Stimulated activated CD4-positive, alpha-beta T cell treated with anti-CD3 and anti-CD28 coated beads, Interleukin-1b, Interleukin-23, amount 100 ng/mL, for 1 hour (primary cell): ENCODE data around the gene KLC1.

ENCODE experiments used
- DNase-seq, 2 donors: peaks; one replicate each; pipeline ENCODE4 v3.0.0-alpha.2; 2020; ENCODE audit warnings: low read depth in 2 of 2

Gene KLC1

DNA sequence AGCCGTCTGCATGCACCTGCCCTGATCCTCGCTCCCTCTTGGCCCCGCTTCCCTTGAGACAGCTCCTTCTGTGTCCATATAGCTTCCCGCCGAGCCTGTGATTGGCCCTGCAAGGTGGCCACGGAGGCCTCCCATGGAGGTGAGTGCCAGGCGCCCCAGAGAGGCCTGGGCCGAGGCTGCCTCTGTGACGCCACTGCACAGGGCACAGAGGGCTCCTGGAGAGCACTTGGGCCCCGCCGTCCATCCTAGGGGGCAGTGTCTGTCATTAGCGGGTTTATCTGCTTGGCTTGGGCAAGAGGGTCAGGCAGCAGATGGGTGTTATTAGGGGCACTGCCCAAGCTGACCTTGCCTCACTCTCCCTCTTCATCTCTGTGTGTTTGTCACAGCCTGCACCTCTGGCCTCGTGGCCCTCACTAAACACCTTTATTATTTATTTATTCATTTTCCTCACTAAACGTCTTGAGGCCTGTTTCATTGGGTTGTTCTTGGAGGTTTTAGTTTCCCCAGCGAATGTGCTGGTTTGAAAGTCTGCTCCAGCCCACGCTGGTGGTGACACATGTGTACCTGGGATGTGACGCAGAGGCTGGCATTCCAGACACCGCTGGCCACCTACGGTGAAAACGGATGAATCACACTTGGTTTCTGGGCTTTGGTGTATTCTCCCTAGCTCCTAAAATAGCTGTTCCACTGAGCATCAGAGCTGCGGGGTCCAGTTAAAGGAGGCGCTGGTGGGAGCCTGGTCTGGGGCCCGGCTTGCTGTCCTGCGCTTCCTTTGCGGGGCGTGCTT is 92.5 kb downstream of the KLC1 start:
- no peak for DNase-seq

DNA sequence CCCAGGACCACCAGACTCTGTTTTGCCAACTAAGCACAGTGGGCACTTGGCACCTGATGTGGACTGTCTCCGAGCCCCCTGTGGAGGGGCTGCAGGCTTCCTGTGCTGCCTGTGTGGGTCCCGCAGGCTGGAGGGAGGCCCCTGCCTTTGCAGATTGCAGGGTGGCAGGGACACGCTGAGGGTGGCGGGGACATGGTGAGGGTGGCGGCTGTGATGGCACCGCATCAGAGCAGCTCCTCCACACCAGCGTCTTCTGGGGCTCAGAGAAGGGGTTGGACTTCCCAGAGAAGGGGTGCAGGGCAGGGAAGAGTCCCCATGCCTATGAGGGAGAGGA is 94.7 kb downstream of the KLC1 start:
- no peak for DNase-seq

DNA sequence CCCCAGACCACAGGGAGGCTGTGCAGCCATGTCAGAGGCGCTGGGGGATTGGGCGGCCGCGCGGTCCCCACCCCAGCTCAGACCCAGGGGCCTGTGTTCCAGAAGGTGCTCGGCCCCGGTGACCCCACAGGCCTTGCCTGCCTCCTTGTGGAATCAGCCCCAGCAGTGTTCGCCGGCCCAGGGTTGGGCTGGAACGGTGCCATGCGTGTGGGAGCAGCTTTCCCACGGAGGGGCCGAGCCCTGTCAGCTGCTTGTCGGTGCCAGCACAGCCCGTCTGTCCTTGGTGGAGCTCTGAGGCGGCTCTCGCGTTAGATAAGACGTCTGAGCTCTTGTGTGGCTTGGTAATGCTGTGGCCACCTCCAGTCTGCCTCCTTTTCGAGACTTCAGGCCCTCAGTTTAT is 95.1 kb downstream of the KLC1 start:
- no peak for DNase-seq

DNA sequence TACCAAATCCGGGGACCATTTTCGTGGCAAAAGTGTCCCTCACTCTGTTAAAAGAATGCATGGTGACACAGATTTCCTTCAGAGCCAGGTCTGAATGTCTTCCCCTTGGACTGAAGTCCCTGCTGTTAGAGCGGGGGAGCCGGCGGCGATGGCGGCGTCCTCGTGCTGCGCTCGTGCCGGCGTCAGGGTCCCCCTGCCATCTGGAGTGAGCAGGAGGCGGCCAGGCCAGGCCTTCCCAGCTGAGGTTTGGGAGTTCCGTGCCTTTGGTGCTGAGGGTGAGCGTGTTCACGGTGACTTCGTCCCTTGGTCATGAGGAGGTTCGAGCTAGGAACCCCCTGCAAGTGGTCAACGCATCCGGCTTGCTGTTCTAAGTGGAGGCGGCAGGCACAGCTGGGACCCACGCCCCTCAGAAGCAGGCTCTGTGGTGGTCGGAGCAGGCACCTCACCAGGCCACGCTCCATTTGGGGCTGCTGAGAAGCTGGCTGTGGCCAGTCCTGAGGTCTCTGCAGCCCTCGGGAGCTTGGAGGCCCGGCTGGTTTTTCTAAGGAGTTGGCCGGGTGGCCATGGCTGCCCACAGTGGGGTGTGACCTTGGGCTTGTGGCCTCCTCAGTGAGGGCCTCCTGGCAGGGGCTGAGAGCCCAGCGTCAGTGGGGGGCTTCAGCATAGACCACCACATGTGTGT is 96.1 kb downstream of the KLC1 start:
- no peak for DNase-seq

DNA sequence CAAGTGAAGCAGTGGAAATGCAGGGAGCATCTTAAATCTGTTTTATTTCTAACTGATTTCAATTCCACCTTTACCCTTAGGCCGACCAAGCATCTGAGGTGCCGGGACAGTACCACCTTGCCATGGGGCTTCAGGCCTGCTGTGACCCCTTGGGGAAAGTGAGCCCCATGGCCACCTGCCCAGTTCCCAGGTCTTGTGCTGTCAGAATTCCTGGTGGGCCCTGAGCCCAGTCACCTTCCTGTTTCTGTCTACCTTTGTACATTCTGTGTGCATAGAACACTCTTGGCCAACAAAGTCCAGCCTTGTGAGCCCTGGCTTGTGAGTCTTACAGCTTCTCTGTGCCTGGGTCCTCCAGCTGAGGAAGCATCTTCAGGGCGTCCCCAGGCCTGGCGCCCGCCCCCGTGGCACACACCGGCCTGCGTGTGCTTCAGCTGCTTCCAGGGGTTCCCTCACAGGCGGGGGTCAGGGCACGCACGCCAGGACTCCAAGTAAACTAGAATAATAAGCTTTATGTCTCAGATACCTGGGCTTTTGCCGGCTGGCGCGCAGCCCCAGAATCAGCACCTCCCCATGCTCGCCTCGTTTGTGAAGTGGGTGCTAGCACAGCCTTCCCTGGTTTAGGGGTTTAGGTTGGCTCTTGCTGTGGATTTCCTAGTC is 96.9 kb downstream of the KLC1 start:
- DNase-seq: no peak

DNA sequence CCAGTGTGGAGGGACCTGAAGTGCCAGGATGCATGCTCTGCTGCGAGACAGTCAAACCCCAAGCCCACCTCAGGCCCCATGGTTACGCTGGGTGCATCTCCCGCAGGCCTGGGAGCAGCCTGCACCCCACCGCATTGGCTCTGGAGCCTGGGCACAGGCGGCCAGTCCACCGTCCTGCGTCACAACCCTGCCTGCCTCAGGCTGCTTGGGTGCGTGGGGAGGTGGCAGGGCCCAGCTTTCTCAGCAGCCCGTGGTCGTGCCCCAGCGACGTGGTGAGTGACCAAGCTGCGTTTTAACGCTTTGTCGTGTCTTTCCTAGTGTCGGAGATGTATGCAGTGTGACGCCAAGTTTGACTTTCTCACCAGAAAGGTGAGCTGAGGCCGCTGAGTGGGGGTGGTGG is 97.5 kb downstream of the KLC1 start:
- no peak for DNase-seq

DNA sequence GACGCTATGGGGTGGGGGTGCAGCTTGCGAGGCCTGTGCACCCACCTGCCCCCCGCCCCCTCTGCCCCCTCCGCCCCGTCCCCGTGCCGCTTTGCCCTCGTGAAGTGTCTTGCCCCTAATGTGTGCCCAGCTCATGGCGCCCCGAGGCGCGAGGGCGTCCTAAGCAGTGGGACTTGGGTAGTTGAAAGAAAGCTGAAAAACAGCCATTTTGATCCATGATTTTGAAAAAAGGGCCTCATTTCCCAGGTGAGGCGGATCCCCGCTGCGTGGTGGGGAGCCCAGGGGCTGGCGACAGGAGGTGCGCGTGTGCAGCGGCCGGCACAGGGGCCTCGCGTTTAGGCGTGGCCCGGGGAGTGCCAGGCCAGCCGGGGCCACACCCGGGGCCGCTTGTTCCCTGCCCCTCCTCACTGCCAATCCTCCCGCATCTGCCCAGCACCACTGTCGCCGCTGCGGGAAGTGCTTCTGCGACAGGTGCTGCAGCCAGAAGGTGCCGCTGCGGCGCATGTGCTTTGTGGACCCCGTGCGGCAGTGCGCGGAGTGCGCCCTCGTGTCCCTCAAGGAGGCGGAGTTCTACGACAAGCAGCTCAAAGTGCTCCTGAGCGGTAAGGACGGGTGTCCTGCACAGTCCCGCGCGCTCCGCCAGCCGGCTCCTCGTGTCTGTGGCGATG is 98.4 kb downstream of the KLC1 start:
- DNase-seq: no peak

DNA sequence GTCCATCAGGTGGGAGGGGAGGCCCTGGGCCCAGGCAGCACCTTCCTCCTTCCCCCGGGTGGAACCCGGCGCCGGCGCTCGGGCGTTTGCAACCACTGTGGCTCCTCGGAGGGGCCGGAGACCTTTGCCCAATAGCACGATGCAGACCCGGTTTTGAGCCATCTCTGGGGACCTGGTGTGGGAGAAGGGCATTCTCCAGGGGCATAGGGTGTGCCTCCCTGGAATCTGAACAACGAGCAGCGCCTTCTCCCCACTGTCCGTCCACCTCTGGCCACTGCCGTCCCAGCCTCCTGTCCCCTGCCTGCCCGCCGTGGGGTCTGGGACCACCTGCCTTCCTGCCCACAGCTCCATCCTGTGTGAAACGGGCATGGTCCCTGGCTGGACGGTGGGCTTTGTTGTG is 99.1 kb downstream of the KLC1 start:
- no peak for DNase-seq

DNA sequence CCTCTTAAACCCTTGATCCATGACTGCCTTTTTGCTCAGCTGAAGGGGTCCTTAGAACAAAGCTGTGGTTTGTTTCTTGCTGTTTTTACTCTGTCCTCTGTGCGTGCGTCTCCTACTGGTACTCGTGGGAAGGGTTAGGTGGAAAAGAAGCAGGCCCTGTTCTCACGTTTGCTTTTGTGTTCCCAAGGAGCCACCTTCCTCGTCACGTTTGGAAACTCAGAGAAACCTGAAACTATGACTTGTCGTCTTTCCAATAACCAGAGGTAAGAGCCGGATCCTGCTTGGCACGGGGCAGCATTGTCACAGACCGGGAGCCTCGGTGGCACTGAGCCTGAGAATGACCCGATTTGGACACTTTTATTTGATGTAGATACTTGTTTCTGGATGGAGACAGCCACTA is 99.7 kb downstream of the KLC1 start:
- DNase-seq: no peak

DNA sequence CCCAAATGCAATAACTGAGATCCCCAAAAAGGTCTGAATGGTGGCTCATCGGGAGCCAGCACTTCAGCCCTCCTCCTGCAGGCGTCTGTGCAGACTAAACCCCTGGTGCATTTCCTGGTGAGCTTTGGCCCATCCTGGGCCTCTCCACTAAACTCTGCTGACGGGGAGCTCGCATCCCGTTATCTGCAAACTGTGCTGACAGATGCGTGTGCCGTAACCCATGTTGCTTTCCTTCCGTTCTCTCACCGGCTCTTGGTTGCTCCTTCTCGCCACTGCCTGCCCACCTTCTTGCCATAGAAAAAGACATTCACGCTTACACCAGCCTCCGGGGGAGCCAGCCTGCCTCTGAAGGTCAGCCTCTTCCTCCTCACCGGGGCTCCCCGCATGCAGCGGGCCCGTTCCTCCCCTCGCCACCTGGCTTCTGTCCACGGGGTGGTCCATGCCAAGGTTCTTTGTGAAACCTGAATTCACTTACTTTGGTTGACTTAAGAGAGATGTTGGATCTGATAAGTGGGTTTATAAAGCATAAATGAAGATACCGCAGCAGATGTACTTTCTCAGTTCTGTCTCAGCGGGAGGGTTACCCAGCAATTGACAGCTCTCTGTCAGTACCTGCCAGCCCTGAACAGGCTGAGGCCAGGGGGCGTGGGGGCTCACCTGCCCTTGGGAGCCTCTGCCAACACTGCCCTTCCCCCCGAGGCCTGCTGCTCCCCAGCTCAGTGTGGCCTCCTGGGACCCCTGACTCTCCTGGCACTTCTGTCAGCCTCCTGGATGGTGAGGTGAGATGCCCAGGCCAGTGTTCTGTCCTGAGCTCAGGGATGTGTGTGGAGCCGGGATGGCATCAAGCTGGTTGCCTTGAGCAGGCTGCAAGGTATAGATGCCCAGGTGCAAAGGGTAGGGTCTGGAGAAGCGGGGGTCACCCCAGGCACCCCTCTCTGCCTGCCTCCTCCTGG is 100.8 kb downstream of the KLC1 start:
- DNase-seq: no peak

DNA sequence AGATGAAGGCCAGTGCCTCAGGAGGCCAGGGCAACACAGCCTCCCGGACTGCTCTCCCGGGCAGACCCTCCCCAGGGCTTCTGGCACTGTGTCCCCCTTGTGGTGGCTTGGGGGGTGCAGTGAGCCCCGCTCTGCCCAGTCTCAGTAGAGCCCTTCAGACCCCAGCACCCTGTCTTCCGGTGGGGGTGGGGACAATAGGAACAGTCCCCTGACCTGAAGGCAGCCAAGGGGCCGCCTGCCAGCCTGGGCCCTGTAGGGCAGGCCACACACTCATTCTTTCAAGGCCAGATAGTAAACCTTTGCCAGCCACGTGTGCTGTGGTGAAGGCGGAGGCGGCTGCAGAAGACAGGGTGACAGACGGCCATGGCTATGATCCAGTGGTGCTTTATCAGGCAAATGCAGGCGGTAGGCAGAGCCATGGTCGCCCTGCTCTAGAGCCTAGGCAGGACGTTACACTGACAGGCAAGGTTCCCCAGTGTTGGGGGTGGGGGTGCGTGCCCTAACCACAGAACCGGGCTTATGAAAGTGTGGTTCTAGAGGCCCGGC is 101.6 kb downstream of the KLC1 start:
- no peak for DNase-seq

DNA sequence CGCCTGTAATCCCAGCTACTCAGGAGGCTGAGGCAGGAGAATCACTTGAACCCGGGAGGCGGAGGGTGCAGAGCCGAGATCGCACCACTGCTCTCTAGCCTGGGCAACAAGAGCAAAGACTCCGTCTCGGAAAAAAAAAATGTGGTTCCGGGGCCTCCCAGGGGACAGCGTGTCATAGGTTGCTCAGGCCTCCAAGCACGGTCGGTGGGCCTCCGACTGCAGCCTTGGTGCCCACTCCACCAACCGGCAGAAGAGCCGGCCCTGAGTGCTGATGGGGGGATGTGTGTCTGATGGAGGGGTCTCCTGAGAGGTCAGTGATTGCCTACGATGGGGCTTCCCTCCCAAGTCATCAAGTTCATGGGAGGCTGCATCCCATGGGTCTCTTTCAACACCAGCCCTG is 102.5 kb downstream of the KLC1 start:
- no peak for DNase-seq

DNA sequence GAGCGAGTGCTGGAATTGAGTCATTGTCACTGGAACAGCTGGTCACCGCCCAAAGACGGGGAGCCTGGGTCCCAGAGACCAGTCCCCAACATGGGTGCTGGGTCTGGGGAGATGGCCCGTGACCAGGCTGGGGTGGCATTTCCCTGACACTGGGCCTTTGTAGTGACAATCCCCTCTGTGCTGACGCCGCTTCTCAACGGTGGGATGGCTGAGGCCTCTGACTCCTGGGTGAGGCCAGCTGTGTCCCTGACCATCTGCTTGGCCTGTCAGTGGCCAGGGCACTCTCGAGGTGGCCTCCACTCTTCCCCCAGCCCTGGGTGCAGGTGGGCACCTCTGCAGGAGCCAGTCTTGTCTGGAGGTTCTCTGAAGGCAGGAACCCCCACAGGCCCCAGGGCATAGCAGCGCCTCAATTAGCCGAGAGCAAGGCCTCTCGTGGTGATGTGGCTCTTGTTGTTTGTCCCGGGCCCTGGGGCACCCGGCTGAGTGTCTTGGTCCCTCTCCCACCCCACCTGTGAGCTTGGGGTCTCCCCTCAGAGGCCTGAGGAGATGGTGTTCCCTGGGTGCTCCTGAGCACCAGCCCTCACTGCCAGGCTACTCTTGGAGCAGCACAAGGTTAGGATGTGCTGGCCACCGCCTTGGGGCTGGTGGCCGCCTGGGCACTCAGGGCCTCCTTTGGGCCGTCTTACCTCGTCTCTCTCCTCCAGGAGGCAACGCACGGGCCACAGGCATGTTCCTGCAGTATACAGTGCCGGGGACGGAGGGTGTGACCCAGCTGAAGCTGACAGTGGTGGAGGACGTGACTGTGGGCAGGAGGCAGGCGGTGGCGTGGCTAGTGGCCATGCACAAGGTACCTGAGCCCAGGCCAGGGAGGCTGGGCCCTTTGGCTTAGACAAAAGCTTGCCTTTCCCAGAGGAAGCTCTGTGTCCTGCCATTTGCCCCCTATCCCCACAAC is 103.2 kb downstream of the KLC1 start:
- DNase-seq: no peak

DNA sequence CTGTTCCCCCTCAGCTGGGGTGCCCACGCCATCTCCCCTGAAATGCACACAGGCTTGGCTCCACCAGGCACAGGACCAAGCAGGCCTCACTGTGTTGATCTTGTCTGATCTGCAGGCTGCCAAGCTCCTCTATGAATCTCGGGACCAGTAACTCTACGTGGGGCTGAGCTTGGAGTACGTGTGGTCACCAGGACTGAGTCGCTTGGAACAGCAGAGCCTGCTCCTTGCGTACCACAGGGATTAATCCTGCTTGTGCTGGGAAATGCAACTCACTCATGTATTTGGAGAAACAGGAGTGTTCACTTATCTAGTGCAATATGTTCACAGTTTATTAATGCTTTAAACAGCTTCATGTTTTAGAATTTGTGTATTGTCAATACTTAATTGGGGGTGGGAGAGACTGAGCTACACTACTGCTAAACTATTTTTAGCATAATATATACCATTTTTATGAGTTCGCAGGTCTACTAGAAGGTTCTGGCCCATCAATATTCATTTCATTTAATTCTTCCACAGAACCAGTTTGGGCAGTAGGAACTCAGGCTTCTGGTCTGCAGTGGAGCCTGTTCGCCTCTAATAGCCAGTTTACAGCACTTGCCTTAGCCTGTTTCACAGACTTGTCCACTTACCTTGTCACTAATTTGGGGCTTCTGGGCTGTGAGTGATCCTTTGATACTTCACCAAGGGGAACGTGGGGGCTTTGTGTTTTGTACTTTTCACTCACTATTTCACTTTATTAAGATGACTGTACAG is 104.0 kb downstream of the KLC1 start:
- DNase-seq: no peak

DNA sequence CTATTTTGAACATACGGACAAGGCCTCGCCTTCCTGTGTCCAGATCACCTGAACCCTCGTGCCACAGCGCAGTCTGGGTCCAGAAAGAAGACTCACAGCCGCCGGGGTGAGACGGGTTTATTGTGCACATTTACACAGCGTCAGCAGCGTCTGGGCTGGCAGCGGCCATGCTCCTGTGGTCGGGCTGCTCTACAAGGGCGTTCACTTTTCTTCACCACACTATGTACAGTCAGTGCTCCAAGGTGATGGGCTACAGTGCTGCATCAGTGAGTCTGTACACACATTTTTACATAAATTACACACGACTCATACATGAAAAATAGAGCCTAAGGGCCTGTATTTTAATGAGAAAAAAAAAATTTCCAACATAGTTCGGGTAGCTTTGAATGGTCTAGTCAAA is 104.6 kb downstream of the KLC1 start:
- DNase-seq: no peak

DNA sequence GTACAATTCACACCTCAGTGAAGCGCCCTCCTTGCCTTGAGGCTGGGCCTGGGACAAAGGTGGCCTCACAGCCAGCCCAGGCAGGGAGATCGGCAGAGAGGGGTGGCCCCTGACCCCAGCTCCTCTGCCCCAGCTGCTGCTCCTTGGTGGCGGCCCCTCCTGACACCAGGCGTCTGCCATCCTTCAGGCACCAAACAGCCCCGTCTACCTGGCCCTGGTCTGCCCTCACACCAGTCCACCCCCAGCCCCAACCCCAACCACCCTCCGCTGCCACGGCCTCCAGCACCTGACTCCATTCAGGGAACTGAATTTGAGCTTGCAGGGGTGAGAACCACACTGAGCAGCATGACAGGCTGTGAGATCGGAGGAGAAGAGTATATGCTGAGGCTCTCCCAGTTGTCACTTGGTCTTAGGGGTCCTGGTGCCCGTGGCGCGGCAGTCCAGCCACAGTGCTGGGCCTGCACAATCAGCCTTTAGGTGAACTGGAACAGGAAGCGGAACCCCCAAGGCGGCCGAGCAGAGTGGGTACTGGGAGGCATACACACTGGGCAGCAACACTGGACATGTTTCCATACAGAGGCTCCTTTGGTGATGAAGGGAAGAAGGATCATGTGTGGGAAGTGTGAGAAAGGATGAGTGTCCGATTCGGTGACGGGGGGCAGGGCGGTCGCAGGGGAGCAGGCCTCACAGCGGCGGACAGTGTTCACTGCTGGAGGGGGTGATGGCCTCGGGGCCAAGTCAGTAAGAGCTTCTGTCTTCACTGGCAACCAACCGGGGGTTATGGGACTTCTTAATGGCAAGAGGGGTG is 105.3 kb downstream of the KLC1 start:
- DNase-seq: no peak

DNA sequence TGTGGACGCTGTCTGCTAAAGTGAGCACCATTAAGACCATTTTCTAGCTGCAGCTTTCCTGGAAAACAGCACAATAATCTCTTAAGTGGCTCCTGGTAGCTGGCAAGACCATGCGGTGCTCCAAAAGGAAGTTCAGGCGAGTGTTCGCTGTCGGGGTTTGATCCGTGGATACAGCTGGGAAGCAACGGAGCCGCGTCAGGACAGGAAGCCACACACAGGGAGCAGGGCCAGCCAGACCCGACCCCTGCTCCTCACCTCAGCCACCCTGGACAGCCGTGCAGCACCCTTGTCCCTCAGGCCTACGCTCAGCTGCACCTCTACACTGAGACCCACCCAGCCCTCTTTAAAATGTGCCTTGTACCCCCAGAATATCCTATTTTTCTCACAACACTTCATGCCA is 106.0 kb downstream of the KLC1 start:
- DNase-seq: no peak

DNA sequence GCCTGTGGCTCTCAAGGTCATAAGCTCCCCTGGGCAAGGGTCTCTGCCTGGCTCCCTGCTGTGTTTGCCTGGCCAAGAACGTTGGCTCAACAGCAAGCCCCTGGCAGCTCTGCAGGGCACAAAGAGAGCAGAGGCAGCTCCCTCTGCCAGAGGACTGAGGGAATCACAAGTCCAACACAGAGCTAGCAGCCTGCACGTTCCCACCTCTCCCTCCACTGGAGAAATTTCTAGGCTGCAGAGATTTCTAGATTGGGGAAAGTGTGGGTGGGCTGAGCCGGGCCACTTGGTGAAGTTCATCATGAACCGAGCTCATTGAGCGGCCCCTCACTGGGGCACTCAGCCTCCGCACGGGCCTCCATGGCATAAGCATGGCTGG is 106.4 kb downstream of the KLC1 start:
- no peak for DNase-seq
